ENCODE data around the gene ZBTB6.

Gene ZBTB6, protein sequence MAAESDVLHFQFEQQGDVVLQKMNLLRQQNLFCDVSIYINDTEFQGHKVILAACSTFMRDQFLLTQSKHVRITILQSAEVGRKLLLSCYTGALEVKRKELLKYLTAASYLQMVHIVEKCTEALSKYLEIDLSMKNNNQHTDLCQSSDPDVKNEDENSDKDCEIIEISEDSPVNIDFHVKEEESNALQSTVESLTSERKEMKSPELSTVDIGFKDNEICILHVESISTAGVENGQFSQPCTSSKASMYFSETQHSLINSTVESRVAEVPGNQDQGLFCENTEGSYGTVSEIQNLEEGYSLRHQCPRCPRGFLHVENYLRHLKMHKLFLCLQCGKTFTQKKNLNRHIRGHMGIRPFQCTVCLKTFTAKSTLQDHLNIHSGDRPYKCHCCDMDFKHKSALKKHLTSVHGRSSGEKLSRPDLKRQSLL

GRCh38 chr9:122912964-122913673, at the start of gene ZBTB6:
Gene ZBTB6 (minus strand): TSS chr9:122913323. CDS start chr9:122912072, 1,251 bp downstream.
- peak; percentile 46 to 64 (median 50) for DNase-seq

DNA sequence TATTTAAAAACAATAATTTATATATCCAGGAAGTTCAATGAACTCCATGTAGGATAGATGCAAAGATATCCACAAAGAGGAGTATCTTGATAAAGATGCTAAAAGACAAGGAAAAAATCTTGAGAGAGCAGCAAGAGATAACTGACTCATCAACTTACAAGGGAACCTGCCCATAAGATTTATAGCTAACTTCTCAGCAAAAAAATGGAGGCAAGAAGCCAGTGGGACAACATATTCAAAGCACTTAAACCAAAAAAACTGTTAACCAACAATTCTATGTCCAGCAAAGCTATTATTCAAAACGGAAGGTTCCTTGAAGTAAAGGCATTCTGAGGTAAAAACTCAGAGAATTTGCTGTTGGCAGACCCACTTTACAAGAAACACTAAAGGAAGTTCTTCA, 48.0 kb upstream of the ZBTB6 start:
- DNase-seq, result no peak

GRCh38 chr9:122955961-122956360, 42.8 kb upstream of the ZBTB6 start:
- no peak for DNase-seq

DNA sequence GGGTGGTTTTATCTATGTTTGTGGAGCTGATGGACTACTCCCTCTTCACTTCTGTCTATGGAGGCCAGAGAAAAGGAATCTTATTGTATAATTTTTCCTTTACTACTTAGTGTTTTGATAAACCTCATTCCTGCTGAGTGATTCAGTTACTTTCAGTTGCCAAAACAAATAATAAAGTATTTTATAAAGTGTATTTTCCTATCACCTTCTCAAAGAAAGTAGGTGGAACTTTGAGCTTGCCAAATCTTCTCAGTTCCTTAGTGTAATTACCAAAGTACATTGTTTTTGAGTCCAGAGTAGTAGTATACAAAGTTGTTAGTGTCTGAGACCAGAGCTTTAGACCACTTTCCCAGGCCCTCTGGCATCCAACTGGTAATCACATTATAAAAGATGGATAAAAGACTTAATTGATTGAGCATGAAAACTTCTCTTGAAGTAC, 41.1 kb upstream of the ZBTB6 start:
- DNase-seq, result no peak

DNA sequence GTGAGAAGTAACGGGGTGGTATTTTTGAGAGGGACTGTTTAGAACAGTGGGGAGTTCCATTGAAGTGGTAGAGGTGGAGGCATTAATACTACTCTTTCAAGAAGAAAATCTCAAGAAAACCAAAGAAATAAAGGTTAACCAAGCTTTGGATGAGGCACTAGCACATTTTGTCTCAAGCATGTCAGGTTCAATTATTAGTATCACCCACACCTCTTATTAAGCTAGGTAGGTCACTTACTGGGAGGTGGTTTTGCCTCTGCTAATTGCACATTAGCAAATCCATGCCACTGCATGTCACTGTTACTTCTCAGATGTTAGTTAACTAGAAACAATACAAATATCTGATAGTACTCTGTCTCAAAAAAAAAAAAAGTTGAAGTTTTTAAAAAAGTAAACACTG, 37.9 kb upstream of the ZBTB6 start:
- no peak for DNase-seq

DNA sequence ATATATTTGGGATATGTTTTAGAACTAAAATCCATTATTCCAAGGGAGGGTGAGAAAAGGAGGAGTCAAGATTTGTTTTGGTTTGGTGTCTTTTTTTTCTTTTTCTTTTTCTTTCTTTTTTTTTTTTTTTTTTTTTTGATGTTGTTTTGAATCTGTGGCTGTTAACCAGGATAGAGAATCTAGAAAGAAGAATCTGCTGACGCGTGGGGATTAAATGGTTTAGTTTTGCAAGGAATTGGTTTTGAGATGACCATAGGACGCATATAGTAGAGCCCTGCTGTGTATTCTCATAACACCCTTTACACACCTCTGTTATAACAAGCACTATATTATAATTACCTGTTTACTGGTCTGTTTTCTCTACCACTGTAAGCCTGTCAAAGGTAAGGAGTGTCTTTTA, 37.1 kb upstream of the ZBTB6 start:
- no peak for DNase-seq

DNA sequence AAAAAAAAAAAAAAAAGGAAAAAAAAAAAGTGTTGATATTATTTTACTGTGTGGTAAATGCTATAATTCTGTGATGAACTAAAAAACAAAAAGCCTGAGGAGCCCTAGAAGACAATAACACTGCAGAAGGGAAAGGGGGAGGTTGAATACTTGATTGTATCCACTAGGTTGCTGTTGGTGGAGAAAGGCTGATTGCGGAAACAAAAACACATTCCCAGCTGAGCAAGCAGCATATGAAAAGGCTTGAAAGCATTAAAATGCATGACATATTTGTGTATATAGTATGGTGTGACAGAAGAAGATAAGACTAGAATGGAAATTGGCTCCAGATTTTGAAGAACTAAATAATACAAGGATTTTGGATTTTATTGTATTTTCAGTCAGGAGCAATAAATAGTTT, 36.6 kb upstream of the ZBTB6 start:
- no peak for DNase-seq

- no peak for DNase-seq
Observed at GRCh38 chr9:122948313-122948712, 35.2 kb upstream of the ZBTB6 start.

DNA sequence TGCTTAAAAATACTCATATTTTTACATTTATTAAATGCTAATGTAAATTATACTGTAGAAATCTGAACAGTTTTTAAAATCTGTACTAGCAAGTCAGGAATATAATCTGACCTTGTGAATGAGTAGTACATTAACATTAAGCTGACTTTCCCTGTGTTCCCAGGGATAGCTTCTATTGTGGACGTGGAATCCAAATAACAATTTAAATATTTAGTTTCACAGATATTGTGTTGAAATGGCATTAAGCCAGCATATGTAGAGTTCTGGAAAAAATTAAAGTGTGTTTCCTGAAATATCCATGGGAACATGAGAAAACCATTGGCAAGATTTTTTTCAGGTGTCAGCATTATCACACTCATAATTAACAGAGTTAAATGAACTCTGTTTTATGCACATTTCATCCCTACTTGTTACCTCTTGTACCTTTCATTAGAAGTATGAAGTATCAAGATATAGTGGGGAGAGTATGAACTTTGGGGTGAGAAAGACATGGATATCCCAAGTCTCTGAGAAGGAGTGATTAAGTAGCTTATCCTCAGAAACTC, 33.4 kb upstream of the ZBTB6 start:
- no peak for DNase-seq

GRCh38 chr9:122944960-122945888, 32.1 kb upstream of the ZBTB6 start:
- no peak for DNase-seq

DNA sequence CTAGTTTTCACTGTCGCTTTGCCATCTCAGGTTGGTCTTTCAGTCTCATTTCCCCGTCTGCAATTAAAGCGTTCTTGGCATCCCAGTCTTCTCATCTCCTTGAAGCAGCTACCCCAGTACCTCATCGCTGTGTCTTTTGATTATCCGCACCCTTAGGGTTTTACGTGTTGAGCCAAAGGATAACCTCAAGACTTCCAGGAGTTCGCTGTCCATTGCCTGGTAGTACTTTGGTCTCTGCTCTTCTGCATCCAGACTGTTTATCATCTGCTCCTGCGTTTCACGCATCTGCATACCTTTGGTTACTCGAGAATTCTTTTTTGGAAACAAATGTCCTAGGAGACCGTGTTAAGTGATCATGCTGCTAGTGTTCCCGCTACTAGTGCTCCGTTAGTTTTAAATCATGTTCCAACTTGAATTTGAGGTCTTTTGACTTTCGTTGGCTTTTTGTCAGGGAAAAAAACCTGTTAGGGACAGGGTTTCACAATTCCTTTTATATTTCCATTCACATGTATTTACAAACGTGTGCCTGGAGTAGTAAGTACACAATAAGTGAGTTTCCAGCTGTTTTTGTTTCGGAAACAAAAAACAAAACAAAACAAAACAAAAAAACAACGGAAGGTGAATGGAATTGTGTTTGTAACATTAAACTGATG, 28.6 kb upstream of the ZBTB6 start:
- DNase-seq, result no peak

DNA sequence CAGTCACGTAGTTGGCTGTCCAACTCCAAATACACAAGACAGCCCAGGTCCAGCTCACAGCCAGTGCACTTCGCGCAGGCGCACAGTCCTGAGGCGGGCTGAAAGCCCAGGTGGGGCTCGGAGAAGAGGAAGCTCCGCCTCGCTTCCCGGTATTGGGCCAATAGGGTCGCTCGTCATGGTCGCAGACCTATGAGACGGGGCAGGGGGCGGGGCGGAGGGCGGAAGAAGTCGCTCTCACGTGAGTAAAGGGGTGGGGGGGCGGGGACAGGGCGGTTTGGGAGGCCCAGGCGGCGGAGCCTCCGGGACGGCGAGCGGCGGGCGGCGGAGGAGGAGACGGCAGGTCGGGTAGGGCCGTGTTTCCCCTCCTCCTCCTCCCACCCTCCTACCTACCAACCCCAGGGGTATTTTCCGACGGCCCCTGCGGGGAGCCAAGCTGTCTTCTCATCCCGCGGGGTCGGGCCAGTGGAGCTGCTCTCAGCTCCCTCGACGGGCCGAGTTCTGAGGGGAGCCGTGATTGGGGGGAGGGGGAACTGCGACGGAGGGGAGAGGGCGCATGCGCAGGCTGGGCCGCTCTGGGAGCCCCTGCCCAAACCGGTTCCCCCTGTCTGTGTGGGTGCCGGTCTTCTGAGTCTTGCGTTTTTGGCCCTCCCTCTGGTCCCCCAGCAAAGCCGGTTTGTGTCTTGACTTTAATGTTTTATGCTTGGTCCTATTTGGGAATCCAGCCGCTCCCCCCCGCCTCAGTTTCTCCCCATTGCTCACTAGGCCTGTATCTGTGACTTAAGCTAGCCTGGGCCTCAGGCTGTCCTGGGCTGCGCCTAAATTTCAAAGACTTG, 27.8 kb upstream of the ZBTB6 start, which contains the start of gene RABGAP1:
Gene RABGAP1, plus strand, starts transcription at position 272 of the 833 bp plus-strand sequence. CDS start 16,040 bp downstream, outside the sequence.
- peak; percentile 88 to 98 (median 96) for DNase-seq

- no peak for DNase-seq
Observed at GRCh38 chr9:122940454-122940748, 27.3 kb upstream of the ZBTB6 start.

- no peak for DNase-seq
Observed at GRCh38 chr9:122939601-122940000, 26.5 kb upstream of the ZBTB6 start.

DNA sequence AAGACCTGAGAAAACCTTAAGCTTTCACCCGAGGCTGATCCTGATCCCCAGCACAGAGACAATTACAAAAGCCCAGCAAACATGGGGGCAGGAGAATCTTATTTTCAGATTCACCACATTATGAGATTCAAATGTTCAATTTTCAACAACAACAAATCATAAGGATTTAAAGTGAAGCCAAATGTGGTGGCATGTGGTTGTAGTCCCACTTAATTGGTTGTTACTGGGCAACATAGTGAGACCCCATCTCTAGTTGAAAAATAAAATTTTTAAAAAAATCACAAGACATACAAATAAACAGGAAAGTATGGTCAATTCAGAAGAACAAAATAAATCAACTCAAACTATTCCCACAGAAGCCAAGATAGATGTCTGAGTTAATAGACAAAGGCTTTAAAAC, 23.8 kb upstream of the ZBTB6 start:
- no peak for DNase-seq

DNA sequence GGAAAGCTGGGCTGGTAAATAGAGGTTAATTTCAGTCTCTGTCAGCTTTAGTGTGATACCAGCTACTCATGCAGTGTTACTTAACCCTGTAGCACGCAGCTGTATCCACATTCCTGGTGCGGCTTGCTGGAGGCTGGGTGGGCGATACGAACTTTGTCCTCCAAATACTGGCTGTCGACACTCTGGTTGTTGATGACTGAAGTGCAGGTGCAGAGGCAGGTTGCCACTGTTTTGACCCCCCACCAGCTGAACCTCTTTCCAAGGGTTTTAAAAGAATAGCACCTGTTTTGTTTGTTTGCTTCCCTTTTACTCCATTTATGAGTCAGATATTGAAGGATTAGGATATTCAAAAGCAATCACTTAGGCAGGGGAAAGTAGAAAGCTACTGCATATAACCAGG, 23.3 kb upstream of the ZBTB6 start:
- no peak for DNase-seq

GRCh38 chr9:122931226-122932121, 18.4 kb upstream of the ZBTB6 start, which contains the start of gene ZBTB26:
Gene ZBTB26 (minus strand): TSS chr9:122931512. CDS start chr9:122919934, 11,578 bp downstream.
- DNase-seq, result peak; percentile 53 to 77 (median 68)

- DNase-seq, result no peak
Observed at GRCh38 chr9:122930541-122931225, 17.6 kb upstream of the ZBTB6 start.

GRCh38 chr9:122929796-122930354, 16.8 kb upstream of the ZBTB6 start:
- no peak for DNase-seq
